ENCODE results near the gene ERG. TPM values are rescaled to one million over a fixed set of nuclear protein-coding genes. Genes with fewer than 3 reads are reported as not detected.
A peak's percentile ranks its signal among the peaks of the same experiment; 100 is the strongest.

Gene ERG
- total RNA-seq, 6 experiments from 2014 or later: 3.1 to 6.4 (median 5.2) TPM

- no peak for TF ChIP-seq POLR2A (IDR thresholded peaks at IDR 0.05)
- TF ChIP-seq CTCF (IDR thresholded peaks at IDR 0.05): no peak
Measured at GRCh38 chr21:38343691-38344090, 154.6 kb downstream of the ERG start.

GRCh38 chr21:38342739-38343138 is 155.5 kb downstream of the ERG start:
- Histone ChIP-seq H3K27me3 (no peaks in the 10 kb centered on the region), H3K4me1 (peaks cover 0 to 13% (median 3%) of the 10 kb centered on the region in 4 donors), H3K4me3 (no peak overlapping the region), H3K9me3 (no peaks in the 10 kb centered on the region), H3K36me3 (no peaks in the 10 kb centered on the region), H3K27ac (no peak overlapping the region)
- no peak for TF ChIP-seq POLR2A (IDR thresholded peaks at IDR 0.05)
- no peak for TF ChIP-seq CTCF (IDR thresholded peaks at IDR 0.05)
- no peak for ATAC-seq
- DNase-seq: no peak
- intact Hi-C loops (cut with DNase I): no loop called here
- 62% methylated on average over 1 of the region's 1 CpG for WGBS (ENCODE audit: insufficient coverage, low coverage, low lambda C conversion rate, missing lambda C conversion rate)

More at GRCh38 chr21:38343691-38344090, 154.6 kb downstream of the ERG start:
- WGBS (ENCODE audit: insufficient coverage, low coverage, low lambda C conversion rate, missing lambda C conversion rate): 11% methylated on average over 6 of the region's 6 CpGs
- intact Hi-C loops (cut with DNase I): no loop called here
- Histone ChIP-seq H3K27ac (no peak overlapping the region), H3K4me3 (no peak overlapping the region), H3K9me3 (no peaks in the 10 kb centered on the region), H3K27me3 (no peaks in the 10 kb centered on the region), H3K4me1 (peaks cover 0 to 13% (median 3%) of the 10 kb centered on the region in 4 donors), H3K36me3 (no peaks in the 10 kb centered on the region)
- ATAC-seq (peak; percentile 93 to 98 (median 96)), DNase-seq (peak; percentile 51 to 80 (median 69))

GRCh38 chr21:38341546-38342012 is 156.7 kb downstream of the ERG start:
- peaks cover 0 to 13% (median 3%) of the 10 kb centered on the region in 4 donors for H3K4me1 ChIP-seq
- 85% methylated on average over 3 of the region's 5 CpGs for WGBS (ENCODE audit: insufficient coverage, low coverage, low lambda C conversion rate, missing lambda C conversion rate)
- H3K27ac ChIP-seq: no peak overlapping the region
- H3K9me3 ChIP-seq: no peaks in the 10 kb centered on the region
- DNase-seq (no peak), ATAC-seq (no peak)
- no peak overlapping the region for H3K4me3 ChIP-seq
- no peak for TF ChIP-seq POLR2A (IDR thresholded peaks at IDR 0.05)
- intact Hi-C loops (cut with DNase I): no loop called here
- H3K27me3 ChIP-seq: no peaks in the 10 kb centered on the region
- no peaks in the 10 kb centered on the region for H3K36me3 ChIP-seq

- no peaks in the 10 kb centered on the region for H3K36me3 ChIP-seq
- H3K4me3 ChIP-seq: no peak overlapping the region
- WGBS (ENCODE audit: insufficient coverage, low coverage, low lambda C conversion rate, missing lambda C conversion rate): no CpG with 5 or more reads among the region's 4 CpGs
- H3K9me3 ChIP-seq: no peaks in the 10 kb centered on the region
- ATAC-seq: no peak
- intact Hi-C loops (cut with DNase I): no loop called here
- TF ChIP-seq CTCF (IDR thresholded peaks at IDR 0.05) (no peak), POLR2A (IDR thresholded peaks at IDR 0.05) (no peak)
- no peak for DNase-seq
- no peak overlapping the region for H3K27ac ChIP-seq
- peaks cover 0 to 15% (median 4%) of the 10 kb centered on the region in 4 donors for H3K4me1 ChIP-seq
- no peaks in the 10 kb centered on the region for H3K27me3 ChIP-seq
Measured at GRCh38 chr21:38340131-38340530, 158.1 kb downstream of the ERG start.

GRCh38 chr21:38337793-38338192 is 160.5 kb downstream of the ERG start:
- Histone ChIP-seq H3K36me3 (no peaks in the 10 kb centered on the region), H3K27me3 (no peaks in the 10 kb centered on the region), H3K9me3 (no peaks in the 10 kb centered on the region), H3K27ac (no peak overlapping the region), H3K4me3 (no peak overlapping the region), H3K4me1 (peaks cover 0 to 17% (median 8%) of the 10 kb centered on the region in 4 donors)
- 90% methylated on average over 4 of the region's 5 CpGs for WGBS (ENCODE audit: insufficient coverage, low coverage, low lambda C conversion rate, missing lambda C conversion rate)
- ATAC-seq: no peak
- DNase-seq: peak in 1 of 3 donors; percentile 11
- intact Hi-C loops (cut with DNase I): no loop called here
- TF ChIP-seq CTCF (IDR thresholded peaks at IDR 0.05) (no peak), POLR2A (IDR thresholded peaks at IDR 0.05) (no peak)
